HG02885 (cell line): ENCODE data around the gene FOXP4.

Experiments used
- ATAC-seq: cut with Tn5 transposase; IDR thresholded peaks from one replicate; pipeline ENCODE4 v1.9.1; 2021; ENCODE audit warnings: mild to moderate bottlenecking; ENCODE audit not compliant: unreplicated experiment, poor library complexity

Gene FOXP4

DNA sequence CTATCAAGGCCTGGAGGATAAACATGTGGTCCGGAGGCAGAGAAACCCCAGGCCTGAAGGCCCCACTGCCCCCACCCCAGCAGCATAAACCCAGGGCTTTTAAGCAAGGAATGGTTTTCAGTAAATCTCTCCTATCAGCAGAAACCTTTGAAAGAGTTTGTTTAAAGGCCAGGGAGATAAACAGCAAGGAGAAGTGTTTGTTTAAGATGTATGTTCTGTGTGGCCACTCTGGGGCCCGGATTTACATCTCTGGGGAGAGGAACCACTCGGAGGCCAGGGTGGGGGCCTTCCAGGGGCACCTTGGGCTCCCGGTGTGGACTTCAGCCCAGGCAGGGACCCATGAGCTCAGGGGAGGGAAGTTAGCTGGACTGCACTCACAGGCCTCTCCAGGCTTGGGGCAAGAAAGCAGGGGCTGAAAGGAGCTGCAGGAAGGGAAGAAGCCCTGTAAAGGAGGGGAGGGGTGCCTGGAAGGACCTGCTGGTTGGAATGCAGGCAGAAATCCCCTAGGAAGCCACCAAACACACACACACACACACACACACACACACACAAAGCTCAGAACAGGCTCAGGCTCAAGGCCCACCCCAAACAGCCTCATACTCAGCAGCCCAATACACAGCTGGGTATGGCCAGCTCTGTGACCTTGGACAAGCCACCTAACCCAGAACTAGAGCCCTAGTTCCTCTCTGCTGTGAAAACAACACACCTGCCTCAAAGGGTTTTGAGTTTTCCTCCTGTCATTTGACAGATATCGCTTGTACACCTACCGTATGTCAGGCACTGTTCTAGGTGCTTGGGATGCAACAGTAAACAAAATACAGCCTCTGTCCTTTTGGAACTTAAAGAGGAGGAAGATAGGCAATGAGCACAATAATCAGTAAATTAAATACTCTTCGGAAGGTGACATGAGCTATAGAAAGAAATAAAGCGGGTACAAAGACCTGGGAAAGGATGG is 26.2 kb upstream of the FOXP4 start:
- no peak for ATAC-seq

GRCh38 chr6:41522780-41523548 is 23.2 kb upstream of the FOXP4 start:
- ATAC-seq = no peak

DNA sequence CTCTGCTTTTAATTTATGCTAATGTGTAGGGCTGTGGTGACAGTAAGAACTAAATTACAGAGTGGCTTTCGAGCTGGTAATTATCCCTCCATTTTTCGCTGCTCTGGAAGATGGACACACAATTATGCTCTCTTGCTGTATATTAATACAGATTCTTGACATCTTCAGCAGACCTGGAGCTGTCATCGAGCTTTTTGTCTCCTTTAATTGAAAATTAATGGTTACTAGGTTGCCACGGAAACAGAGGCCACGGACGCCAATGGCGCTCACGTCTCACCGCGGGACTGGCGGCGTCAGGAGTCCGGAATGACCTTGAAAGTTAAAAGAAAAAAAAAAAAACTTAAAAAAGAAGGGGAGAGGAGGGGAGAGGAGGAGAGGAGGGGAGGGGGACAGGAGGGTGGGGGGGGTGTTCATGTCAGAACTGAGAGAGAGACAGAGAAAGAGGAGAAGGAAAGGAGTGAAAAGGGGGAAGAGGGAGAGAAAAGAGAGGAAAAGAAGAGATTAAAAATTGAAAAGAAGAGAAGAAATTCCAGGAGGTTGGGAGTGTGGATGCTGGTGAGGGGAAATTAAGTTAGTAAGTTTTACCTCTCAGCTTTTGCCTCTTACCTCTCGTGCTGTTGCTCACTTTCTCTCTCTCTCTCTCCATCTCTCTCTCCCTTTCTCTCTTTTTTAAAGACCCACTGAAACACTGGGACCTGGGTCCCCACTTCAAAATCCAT is 22.1 kb upstream of the FOXP4 start:
- ATAC-seq = no peak

DNA sequence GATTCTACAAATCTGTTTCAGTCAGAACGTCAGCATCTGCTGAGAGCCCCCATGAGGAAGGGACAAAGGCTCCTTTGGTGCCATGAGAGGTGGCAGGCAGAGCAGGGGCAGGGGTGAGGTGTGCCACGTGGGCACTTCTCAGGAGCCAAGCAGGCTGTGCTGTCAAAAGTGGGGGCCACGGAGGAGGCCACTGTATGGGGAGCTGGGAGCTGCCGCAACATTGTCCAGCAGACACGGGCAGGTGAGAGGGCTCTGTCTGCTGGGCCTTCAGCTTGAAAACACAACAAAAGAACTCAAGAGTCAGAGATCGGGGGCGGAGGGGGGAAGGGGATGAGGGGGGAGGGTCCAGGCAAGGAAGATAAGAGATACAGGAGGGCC is 21.6 kb upstream of the FOXP4 start:
- ATAC-seq = no peak

DNA sequence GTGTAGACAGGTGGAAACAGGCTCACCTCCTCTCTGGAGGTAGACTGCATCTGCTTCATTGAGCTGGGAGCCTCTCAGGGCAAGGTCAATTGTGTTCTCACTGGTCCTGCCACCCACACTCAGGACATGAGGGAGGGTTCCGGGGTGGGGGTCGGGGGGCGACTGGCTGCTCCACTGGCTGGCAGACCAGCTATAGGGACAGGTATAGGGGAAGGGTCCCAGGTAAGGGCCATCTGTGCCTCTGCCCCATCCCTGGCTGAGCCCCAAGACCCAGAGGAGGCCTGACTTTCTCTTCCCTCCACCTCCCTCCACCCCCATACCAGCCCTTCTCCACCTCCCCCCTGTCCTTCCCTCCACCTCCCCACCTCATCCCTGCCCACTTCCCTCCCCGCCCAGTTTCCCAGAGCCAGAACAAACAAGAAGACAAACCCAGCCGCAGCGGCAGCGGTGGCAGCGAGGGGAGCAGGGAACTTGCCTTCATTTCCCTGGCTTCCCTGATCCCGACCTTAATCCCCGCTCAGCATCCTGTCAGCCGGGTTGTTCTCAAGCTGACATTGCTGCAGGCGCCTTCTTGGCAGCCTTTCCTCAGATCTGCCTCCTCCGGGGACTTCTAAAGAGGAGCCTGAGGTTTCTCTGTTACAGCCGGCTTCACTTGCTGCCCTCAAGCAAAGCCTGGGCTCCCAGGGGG is 18.3 kb upstream of the FOXP4 start:
- ATAC-seq = no peak

- ATAC-seq = no peak
These were observed 17.7 kb upstream of the FOXP4 start for GRCh38 chr6:41528409-41528963.

DNA sequence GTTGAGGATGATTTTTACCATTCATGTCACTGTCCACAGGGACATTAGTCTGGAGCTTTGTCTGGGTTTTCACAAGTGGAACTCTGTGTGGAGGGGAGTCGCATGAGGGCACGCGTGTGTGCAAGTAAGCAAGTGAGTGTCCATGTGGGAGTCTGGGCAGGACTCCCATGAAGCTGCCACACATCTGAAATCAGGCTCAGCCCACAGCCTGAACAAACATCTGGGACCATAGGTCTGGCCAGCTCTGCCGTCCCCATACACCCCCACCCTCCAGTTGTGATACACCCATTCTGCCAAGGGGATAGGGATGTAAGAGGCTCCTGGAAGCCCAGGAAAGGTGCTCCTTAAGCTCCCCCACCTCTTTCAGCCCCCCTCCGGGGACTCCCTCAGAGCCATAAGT is 17.1 kb upstream of the FOXP4 start:
- no peak for ATAC-seq

GRCh38 chr6:41529970-41530369 is 16.2 kb upstream of the FOXP4 start:
- ATAC-seq = no peak

GRCh38 chr6:41530476-41530875 is 15.7 kb upstream of the FOXP4 start:
- no peak for ATAC-seq

DNA sequence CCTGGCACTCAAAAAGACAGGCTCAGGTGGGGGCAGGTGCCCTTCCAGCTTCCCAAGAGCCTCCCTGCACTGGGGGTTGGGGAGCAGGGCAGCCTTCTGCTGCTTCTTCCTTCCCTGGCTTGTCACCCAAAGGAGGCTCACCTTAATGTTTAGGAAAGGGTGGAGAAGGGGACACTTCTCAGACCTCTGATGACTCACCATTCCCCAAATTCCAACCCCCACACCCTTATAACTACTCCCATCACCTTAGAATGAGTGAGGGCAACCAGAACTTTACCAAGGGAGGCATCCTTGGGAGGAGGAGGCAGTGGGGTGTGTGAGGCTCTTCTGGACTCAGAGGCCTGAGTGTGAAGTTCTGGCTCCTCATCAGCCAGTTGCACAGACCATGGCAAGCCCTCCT is 15.2 kb upstream of the FOXP4 start:
- no peak for ATAC-seq

DNA sequence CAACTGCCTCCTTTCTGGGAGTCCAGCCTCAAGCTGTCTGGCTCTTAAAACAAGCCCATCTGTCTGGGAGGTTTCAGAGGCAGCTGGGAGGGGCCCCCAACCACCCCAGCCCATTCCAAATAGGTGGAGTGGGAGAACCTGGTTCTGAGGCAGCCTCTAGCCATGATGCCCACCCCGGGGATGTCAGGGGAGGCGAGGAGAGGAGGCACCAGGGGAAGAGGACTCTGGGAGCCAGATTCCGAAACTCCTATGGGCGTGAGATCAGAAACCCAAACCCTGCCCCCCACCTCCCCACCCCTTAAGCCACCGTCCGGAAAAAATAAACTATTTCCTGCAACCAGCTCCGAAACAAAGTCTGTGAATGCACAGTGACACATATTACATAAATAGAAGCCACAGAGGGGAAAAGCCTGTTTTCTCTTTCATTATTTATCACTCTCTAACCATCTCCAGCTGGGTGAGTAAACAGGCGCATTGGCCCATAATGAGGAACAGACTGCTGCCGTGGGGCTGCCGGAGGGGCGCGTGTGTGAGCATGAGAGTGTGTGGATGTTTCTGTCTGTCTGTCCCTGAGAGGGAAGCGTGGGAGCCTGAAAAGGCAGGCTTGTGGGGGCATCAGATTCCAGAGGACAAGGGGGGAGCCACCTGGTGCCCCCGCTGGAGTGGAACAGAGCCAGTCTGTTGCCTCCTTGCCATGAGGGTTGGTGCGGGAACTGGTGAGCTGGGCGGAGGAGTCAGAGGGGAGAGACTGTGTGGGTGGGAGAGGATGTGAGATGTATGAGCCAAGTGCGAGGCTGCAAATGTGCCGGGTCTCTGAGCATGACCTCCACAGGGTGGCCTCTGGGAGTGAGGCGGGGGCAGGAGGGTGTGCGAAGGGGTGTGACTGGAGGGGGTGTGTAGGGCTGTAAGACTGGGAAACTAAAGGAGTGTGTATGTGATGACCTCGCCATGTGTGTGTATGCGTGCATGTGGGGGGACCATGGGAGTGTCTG is 14.3 kb upstream of the FOXP4 start:
- ATAC-seq = peak; percentile 90

GRCh38 chr6:41535766-41536165 is 10.4 kb upstream of the FOXP4 start:
- no peak for ATAC-seq

GRCh38 chr6:41536795-41537758 is 9.1 kb upstream of the FOXP4 start:
- ATAC-seq = no peak

DNA sequence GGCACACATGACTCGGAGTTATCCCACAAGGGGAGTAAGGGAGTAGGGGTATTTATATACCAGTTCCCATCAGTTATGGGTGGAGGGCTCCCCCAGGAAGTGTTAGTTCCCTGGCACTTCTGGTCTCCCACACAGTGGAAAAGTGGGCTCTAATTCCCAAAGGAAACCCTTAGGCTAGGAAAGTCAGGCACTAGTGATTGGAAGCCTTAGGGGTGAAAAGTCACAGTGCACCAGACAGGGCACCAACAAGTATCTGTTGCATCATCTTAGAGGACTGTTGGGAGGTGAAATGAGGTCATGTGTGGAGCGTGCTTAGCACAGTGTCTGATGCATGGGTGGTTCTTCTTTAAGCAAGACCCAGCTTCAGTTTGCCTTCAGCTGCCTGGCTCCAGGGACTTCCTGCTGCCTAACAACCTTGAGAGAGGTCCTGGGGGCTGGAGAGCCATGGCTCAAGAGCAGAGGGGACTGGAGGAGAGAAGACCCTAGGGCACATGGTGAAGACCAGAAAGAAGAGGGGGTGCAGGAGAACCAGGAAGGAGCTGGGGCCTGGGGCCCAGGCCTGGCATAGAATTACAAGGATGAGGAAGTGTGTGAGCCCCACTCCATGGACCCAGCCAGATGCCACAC is 7.5 kb upstream of the FOXP4 start:
- peak; percentile 46 for ATAC-seq

DNA sequence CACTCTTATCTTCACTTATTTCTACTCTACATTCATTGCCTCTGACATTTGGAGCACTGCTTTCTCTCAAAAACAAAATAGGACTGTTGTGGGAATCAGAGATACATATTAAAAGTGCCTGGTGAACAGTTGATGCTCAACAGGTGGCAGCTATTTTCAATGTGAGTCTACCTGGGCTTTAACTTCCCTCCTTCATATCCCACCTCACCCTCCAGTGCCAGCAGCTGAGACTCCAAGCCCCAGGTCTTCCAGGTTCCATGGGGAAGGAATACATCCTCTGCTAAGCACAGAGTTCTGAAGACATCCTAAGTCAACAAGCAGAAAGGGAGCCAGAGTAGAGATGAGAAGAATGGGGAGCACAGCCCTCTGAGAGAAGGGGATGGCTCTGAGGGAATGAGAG is 7.0 kb upstream of the FOXP4 start:
- ATAC-seq = no peak

DNA sequence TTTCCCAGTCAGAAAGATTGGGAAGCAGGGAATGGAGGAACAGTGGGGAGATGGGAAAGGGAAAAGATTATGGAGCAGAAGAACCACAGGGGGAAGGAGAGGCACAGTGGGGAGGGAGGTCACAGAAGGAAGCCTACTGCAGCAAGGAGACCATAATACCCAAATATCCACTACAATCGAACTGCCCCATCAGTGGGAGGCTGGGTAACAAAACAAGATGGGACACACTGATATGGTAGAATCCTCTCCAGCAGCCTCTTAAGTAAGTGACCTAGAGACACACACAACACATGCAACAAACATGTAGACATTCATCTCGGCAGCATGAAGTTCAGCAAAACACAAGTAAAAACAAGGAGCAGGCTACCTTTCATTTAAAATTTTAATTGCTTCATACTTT is 4.8 kb upstream of the FOXP4 start:
- ATAC-seq = no peak

- ATAC-seq = no peak
These were observed 3.1 kb upstream of the FOXP4 start for GRCh38 chr6:41543087-41543486.
